Measurements from ENCODE around the gene TMEM80. TPM values are rescaled to one million over a fixed set of nuclear protein-coding genes. Genes with fewer than 3 reads are reported as not detected.

TMEM80 gene
- total and polyA plus RNA-seq, 2 experiments from 2014 or later: 12.8 to 25.4 TPM

DNA sequence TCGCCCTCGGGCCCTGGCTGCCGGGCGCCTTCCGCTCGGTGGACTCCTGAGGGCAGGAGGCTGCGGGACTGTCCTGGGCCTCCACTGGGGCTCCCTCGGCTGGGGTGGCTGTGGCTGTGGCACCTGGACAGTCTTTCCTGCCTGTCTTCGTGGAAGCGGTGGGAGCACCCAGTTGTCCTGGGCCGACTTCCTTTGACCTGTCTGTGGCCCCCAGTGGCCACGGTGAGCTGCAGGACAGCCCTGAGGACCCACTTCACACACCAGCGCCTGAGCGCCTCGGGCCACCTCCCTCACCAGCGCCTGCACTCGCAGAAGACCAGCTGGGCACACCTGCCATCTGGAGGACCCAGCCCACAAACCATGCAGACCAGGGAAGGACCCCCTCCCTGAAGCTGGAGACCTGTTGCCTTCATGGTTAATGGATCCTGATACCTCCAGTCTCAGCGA, 8.6 kb downstream of the TMEM80 start (continued):
- TF ChIP-seq, protein P1, sequence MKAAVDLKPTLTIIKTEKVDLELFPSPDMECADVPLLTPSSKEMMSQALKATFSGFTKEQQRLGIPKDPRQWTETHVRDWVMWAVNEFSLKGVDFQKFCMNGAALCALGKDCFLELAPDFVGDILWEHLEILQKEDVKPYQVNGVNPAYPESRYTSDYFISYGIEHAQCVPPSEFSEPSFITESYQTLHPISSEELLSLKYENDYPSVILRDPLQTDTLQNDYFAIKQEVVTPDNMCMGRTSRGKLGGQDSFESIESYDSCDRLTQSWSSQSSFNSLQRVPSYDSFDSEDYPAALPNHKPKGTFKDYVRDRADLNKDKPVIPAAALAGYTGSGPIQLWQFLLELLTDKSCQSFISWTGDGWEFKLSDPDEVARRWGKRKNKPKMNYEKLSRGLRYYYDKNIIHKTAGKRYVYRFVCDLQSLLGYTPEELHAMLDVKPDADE (IDR thresholded peaks at IDR 0.05): no peak
- TF ChIP-seq CREB1 (CRISPR knock-in tag; IDR thresholded peaks at IDR 0.05; ENCODE audit: low read depth) (no peak), EZH2 (IDR thresholded peaks at IDR 0.05; ENCODE audit: low read depth, unreplicated experiment) (no peak)

DNA sequence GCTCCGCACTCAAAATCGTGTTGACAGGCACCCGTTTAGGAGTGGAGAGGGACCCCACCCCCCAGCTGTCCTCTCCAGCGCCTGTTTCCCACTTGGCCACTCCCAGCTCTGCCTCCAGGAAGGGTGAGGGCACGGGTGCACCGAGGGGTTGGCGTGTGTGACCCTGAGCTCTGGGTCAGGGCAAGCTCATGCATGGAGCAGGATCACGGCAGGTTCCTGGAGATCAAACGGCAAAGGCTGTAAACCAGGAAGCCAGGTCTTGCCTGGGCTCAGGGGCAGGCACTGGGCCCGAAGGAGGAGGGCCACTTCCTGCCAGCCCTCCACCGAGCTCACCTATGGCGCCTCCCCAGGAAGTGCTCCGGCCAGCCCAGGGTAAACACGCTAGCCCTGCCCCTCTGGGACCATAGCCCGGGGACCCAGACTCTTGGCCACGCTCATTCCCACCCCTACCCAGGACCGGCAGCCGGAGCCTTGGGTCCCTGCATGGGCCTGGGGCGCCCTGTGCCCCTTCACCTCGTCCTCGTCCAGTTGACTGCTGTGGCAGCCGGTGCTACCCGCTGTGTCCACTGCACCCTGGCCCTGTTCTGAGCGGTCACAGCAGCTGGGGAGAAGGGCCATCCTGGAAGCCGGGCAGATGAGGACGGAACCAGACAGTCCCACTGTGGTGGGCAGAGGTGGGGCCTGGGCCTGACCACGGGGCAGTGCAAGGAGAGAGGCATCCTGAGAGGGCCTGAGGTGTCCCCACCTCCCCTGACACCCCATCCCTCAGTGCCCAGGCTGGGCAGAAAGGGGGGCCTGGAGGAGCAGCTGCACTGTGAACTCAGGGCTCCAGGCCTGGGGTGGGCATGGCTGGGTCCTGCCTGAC, 9.4 kb downstream of the TMEM80 start:
- no peak overlapping the region for H3K27ac Mint-ChIP-seq
- 0 out of 2 replicates have a peak, but pooled peaks cover 18% of the 10 kb centered on the region for H3F3A ChIP-seq (replicated peaks; ENCODE audit: low read depth)
- H3K27ac ChIP-seq (ENCODE audit: low read depth): no peak overlapping the region
- peaks cover 16% of the 10 kb centered on the region for H3K4me1 Mint-ChIP-seq
- H3K4me3 Mint-ChIP-seq: peak overlapping the region; percentile 59
- no peaks in the 10 kb centered on the region for H3K79me2 ChIP-seq (replicated peaks; ENCODE audit: insufficient read depth)
- H3K9me3 Mint-ChIP-seq: no peaks in the 10 kb centered on the region
- DNase-seq (ENCODE audit: low spot score) (no peak), ATAC-seq (peak; percentile 3)
- peaks cover 6% of the 10 kb centered on the region for H3K27me3 Mint-ChIP-seq (ENCODE audit: insufficient read depth, low read depth, poor library complexity)
- no peaks in the 10 kb centered on the region for H4K20me1 ChIP-seq (replicated peaks; ENCODE audit: insufficient read depth)
- no peaks in the 10 kb centered on the region for H3K9me2 ChIP-seq (ENCODE audit: insufficient read depth)
- H3K4me1 ChIP-seq (ENCODE audit: insufficient read depth): peaks cover 19% of the 10 kb centered on the region
- no peaks in the 10 kb centered on the region for H3K36me3 ChIP-seq (ENCODE audit: insufficient read depth)
- no peaks in the 10 kb centered on the region for H3K27me3 ChIP-seq (ENCODE audit: insufficient read depth)
- H3K4me3 ChIP-seq: peak overlapping the region; percentile 65; the same call in 1 of the 2 replicates
- no peak overlapping the region for H2AFZ ChIP-seq
- H3K36me3 Mint-ChIP-seq (ENCODE audit: low read depth): no peaks in the 10 kb centered on the region; the same call in 2 of the 3 replicates
- peak overlapping the region; percentile 88 for H3K4me2 ChIP-seq
- TF ChIP-seq JUNB (IDR thresholded peaks at IDR 0.05; ENCODE audit: unreplicated experiment) (no peak), CREB1 (CRISPR knock-in tag; IDR thresholded peaks at IDR 0.05; ENCODE audit: low read depth) (no peak), POLR2AphosphoS5 (IDR thresholded peaks at IDR 0.05; ENCODE audit: low read depth) (no peak), ZNF114 (CRISPR knock-in tag; IDR thresholded peaks at IDR 0.05) (no peak), EZH2phosphoT487 (IDR thresholded peaks at IDR 0.05; ENCODE audit: unreplicated experiment) (no peak)
- TF ChIP-seq, protein P2, sequence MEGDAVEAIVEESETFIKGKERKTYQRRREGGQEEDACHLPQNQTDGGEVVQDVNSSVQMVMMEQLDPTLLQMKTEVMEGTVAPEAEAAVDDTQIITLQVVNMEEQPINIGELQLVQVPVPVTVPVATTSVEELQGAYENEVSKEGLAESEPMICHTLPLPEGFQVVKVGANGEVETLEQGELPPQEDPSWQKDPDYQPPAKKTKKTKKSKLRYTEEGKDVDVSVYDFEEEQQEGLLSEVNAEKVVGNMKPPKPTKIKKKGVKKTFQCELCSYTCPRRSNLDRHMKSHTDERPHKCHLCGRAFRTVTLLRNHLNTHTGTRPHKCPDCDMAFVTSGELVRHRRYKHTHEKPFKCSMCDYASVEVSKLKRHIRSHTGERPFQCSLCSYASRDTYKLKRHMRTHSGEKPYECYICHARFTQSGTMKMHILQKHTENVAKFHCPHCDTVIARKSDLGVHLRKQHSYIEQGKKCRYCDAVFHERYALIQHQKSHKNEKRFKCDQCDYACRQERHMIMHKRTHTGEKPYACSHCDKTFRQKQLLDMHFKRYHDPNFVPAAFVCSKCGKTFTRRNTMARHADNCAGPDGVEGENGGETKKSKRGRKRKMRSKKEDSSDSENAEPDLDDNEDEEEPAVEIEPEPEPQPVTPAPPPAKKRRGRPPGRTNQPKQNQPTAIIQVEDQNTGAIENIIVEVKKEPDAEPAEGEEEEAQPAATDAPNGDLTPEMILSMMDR (conservative IDR thresholded peaks at IDR 0.05; ENCODE audit: low read depth in 2 of 2): no peak
- TF ChIP-seq, protein P3, sequence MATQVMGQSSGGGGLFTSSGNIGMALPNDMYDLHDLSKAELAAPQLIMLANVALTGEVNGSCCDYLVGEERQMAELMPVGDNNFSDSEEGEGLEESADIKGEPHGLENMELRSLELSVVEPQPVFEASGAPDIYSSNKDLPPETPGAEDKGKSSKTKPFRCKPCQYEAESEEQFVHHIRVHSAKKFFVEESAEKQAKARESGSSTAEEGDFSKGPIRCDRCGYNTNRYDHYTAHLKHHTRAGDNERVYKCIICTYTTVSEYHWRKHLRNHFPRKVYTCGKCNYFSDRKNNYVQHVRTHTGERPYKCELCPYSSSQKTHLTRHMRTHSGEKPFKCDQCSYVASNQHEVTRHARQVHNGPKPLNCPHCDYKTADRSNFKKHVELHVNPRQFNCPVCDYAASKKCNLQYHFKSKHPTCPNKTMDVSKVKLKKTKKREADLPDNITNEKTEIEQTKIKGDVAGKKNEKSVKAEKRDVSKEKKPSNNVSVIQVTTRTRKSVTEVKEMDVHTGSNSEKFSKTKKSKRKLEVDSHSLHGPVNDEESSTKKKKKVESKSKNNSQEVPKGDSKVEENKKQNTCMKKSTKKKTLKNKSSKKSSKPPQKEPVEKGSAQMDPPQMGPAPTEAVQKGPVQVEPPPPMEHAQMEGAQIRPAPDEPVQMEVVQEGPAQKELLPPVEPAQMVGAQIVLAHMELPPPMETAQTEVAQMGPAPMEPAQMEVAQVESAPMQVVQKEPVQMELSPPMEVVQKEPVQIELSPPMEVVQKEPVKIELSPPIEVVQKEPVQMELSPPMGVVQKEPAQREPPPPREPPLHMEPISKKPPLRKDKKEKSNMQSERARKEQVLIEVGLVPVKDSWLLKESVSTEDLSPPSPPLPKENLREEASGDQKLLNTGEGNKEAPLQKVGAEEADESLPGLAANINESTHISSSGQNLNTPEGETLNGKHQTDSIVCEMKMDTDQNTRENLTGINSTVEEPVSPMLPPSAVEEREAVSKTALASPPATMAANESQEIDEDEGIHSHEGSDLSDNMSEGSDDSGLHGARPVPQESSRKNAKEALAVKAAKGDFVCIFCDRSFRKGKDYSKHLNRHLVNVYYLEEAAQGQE (IDR thresholded peaks at IDR 0.05; ENCODE audit: unreplicated experiment): no peak
